ENCODE data around the gene ADAM10.
A peak's percentile ranks its signal among the peaks of the same experiment; 100 is the strongest.

ADAM10 gene

GRCh38 chr15:58676766-58677165 lies 72.7 kb downstream of the ADAM10 start:
- Histone ChIP-seq H3K9ac (ENCODE audit: low read depth, low read length) (no peak overlapping the region), H3K4me1 (ENCODE audit: control insufficient read depth, insufficient read depth, low read length) (no peaks in the 10 kb centered on the region), H3K4me3 (ENCODE audit: low read depth, low read length) (no peak overlapping the region), H3K36me3 (ENCODE audit: control insufficient read depth, insufficient read depth, low read length) (peaks cover 9% of the 10 kb centered on the region; the same call in 1 of the 2 replicates), H3K27ac (ENCODE audit: low read depth, low read length) (no peak overlapping the region), H3K9me3 (ENCODE audit: control insufficient read depth, insufficient read depth, low read length) (no peaks in the 10 kb centered on the region), H3K27me3 (ENCODE audit: control insufficient read depth, insufficient read depth, low read length) (no peaks in the 10 kb centered on the region)

- no peak overlapping the region for H3K27ac ChIP-seq (ENCODE audit: low read depth, low read length)
- H3K36me3 ChIP-seq (ENCODE audit: control insufficient read depth, insufficient read depth, low read length) = no peaks in the 10 kb centered on the region
- no peak overlapping the region for H3K4me3 ChIP-seq (ENCODE audit: low read depth, low read length)
- no peaks in the 10 kb centered on the region for H3K27me3 ChIP-seq (ENCODE audit: control insufficient read depth, insufficient read depth, low read length)
- peaks cover 29% of the 10 kb centered on the region for H3K4me1 ChIP-seq (ENCODE audit: control insufficient read depth, insufficient read depth, low read length)
- H3K9me3 ChIP-seq (ENCODE audit: control insufficient read depth, insufficient read depth, low read length) = no peaks in the 10 kb centered on the region
- H3K9ac ChIP-seq (ENCODE audit: low read depth, low read length) = no peak overlapping the region
Measured at GRCh38 chr15:58671186-58671585, 78.3 kb downstream of the ADAM10 start.

DNA sequence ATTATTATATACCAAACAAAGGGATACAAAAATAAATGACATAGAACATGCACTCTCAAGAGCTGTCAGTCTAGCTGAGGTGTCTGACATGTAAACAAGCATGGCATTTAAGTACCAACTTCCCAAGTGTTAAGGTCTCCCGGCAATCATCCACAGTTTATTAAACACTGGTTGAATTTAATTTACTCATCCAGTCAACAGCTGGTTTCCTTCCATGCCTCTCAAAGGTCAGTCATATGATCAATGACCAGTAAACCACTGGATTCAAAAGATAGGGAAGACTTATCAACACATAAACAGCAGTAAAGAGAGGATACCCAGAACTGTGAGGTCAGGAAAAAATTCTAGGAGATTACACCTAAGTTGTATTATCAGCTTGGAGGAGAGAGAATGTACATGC lies 80.4 kb downstream of the ADAM10 start:
- Histone ChIP-seq H3K9me3 (ENCODE audit: control insufficient read depth, insufficient read depth, low read length) (no peaks in the 10 kb centered on the region), H3K36me3 (ENCODE audit: control insufficient read depth, insufficient read depth, low read length) (peaks cover 9% of the 10 kb centered on the region), H3K27me3 (ENCODE audit: control insufficient read depth, insufficient read depth, low read length) (no peaks in the 10 kb centered on the region), H3K27ac (ENCODE audit: low read depth, low read length) (no peak overlapping the region), H3K4me3 (ENCODE audit: low read depth, low read length) (no peak overlapping the region), H3K9ac (ENCODE audit: low read depth, low read length) (no peak overlapping the region), H3K4me1 (ENCODE audit: control insufficient read depth, insufficient read depth, low read length) (peaks cover 44% of the 10 kb centered on the region)

DNA sequence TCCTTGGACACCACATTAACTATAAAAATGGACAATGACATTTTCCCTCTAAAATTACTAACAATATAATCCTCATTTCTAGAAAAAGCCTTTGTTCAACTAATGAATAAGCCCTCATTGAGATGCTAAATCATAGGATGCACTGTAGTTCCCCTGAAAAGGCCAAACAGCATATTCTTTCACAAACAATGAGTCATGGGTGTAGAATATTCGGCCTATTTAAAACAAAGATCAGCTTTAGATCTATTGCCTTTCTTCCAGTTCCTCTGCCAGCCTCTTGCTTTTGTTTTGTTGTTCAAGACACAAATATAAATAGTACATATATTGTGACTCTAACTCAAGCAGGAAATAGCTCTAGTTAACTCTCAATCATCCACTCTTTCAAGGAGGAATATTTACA lies 82.5 kb downstream of the ADAM10 start:
- Histone ChIP-seq H3K27me3 (ENCODE audit: control insufficient read depth, insufficient read depth, low read length) (no peaks in the 10 kb centered on the region), H3K36me3 (ENCODE audit: control insufficient read depth, insufficient read depth, low read length) (peaks cover 24% of the 10 kb centered on the region), H3K9me3 (ENCODE audit: control insufficient read depth, insufficient read depth, low read length) (no peaks in the 10 kb centered on the region), H3K4me3 (ENCODE audit: low read depth, low read length) (peak overlapping the region; percentile 29; the same call in 1 of the 2 replicates), H3K9ac (ENCODE audit: low read depth, low read length) (no peak overlapping the region), H3K27ac (ENCODE audit: low read depth, low read length) (peak overlapping the region; percentile 92), H3K4me1 (ENCODE audit: control insufficient read depth, insufficient read depth, low read length) (peaks cover 44% of the 10 kb centered on the region)

DNA sequence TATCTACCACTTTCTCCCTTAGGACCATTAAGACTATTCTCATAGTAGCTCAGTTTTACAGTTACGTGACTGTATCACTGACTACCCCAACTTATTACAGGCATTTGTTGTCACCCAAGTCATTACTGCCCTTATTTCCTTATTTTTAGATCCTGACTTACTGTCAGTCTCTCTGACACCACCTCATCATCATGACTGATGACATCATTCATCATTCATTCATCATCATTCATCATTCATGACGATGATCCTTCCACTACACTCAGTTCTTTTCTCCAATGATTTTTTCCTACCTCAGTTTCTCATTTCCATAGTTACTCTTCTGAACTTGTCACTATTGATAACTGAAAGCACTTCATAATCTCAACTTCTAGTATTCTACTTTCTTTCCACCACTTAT lies 83.8 kb downstream of the ADAM10 start:
- H3K4me1 ChIP-seq (ENCODE audit: control insufficient read depth, insufficient read depth, low read length) = peaks cover 44% of the 10 kb centered on the region
- no peak overlapping the region for H3K27ac ChIP-seq (ENCODE audit: low read depth, low read length)
- H3K4me3 ChIP-seq (ENCODE audit: low read depth, low read length) = no peak overlapping the region

GRCh38 chr15:58650102-58650501 lies 99.4 kb downstream of the ADAM10 start:
- H3K9me3 ChIP-seq (ENCODE audit: control insufficient read depth, insufficient read depth, low read length) = no peaks in the 10 kb centered on the region
- H3K36me3 ChIP-seq (ENCODE audit: control insufficient read depth, insufficient read depth, low read length) = peaks cover 12% of the 10 kb centered on the region
- H3K9ac ChIP-seq (ENCODE audit: low read depth, low read length) = no peak overlapping the region
- H3K4me3 ChIP-seq (ENCODE audit: low read depth, low read length) = no peak overlapping the region
- no peaks in the 10 kb centered on the region for H3K4me1 ChIP-seq (ENCODE audit: control insufficient read depth, insufficient read depth, low read length)
- H3K27me3 ChIP-seq (ENCODE audit: control insufficient read depth, insufficient read depth, low read length) = no peaks in the 10 kb centered on the region
- H3K27ac ChIP-seq (ENCODE audit: low read depth, low read length) = no peak overlapping the region

More for the DNA sequence above, 83.8 kb downstream of the ADAM10 start:
- H3K27me3 ChIP-seq (ENCODE audit: control insufficient read depth, insufficient read depth, low read length) = no peaks in the 10 kb centered on the region
- no peaks in the 10 kb centered on the region for H3K9me3 ChIP-seq (ENCODE audit: control insufficient read depth, insufficient read depth, low read length)
- H3K9ac ChIP-seq (ENCODE audit: low read depth, low read length) = no peak overlapping the region
- peaks cover 33% of the 10 kb centered on the region for H3K36me3 ChIP-seq (ENCODE audit: control insufficient read depth, insufficient read depth, low read length)

DNA sequence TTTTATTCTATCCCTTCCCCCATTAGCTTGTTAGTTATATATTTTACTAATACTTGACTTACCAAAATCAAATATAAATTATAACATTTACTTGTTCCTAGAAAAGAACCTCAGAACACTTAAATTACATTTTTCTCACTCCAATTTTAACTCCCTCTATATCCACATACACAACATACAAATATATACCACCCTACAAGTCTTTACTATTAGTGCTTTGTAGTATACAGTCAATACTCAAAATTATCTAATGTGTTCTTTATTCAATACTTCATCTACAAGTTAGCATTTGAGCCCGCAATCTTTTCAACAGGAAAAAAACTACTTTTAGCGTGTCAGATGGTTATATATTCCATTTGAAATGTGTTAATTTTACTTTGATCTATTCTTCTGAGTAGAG lies 100.3 kb downstream of the ADAM10 start:
- no peak overlapping the region for H3K4me3 ChIP-seq (ENCODE audit: low read depth, low read length)
- no peaks in the 10 kb centered on the region for H3K9me3 ChIP-seq (ENCODE audit: control insufficient read depth, insufficient read depth, low read length)
- H3K27me3 ChIP-seq (ENCODE audit: control insufficient read depth, insufficient read depth, low read length) = no peaks in the 10 kb centered on the region
- H3K27ac ChIP-seq (ENCODE audit: low read depth, low read length) = no peak overlapping the region
- H3K36me3 ChIP-seq (ENCODE audit: control insufficient read depth, insufficient read depth, low read length) = peaks cover 3% of the 10 kb centered on the region; the same call in 1 of the 2 replicates
- H3K9ac ChIP-seq (ENCODE audit: low read depth, low read length) = no peak overlapping the region
- H3K4me1 ChIP-seq (ENCODE audit: control insufficient read depth, insufficient read depth, low read length) = no peaks in the 10 kb centered on the region

DNA sequence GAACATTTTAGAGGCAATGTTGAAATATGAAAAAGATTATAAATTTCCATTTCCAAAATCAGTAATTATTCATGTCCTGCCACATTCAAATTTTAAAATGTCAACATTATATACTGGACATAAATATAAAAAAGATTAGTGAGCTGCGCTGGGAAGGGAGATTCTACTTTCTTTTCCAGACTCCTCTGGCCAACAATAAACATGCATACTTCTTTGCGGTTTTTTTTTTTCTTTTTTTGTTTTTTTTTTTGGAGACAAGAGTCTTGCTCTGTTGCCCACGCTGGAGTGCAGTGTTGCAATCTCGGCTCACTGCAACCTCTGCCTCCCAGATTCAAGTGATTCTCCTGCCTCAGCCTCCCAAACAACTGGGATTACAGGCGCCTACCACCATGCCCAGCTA lies 105.5 kb downstream of the ADAM10 start:
- Histone ChIP-seq H3K4me3 (ENCODE audit: low read depth, low read length) (no peak overlapping the region), H3K4me1 (ENCODE audit: control insufficient read depth, insufficient read depth, low read length) (0 out of 2 replicates have a peak, but pooled peaks cover 3% of the 10 kb centered on the region), H3K9ac (ENCODE audit: low read depth, low read length) (no peak overlapping the region), H3K9me3 (ENCODE audit: control insufficient read depth, insufficient read depth, low read length) (no peaks in the 10 kb centered on the region), H3K27ac (ENCODE audit: low read depth, low read length) (no peak overlapping the region), H3K27me3 (ENCODE audit: control insufficient read depth, insufficient read depth, low read length) (no peaks in the 10 kb centered on the region), H3K36me3 (ENCODE audit: control insufficient read depth, insufficient read depth, low read length) (peaks cover 27% of the 10 kb centered on the region)

- Histone ChIP-seq H3K4me1 (ENCODE audit: control insufficient read depth, insufficient read depth, low read length) (0 out of 2 replicates have a peak, but pooled peaks cover 3% of the 10 kb centered on the region), H3K27me3 (ENCODE audit: control insufficient read depth, insufficient read depth, low read length) (no peaks in the 10 kb centered on the region), H3K36me3 (ENCODE audit: control insufficient read depth, insufficient read depth, low read length) (peaks cover 36% of the 10 kb centered on the region), H3K27ac (ENCODE audit: low read depth, low read length) (no peak overlapping the region), H3K9me3 (ENCODE audit: control insufficient read depth, insufficient read depth, low read length) (no peaks in the 10 kb centered on the region), H3K9ac (ENCODE audit: low read depth, low read length) (no peak overlapping the region), H3K4me3 (ENCODE audit: low read depth, low read length) (no peak overlapping the region)
Measured at GRCh38 chr15:58641660-58642059, 107.8 kb downstream of the ADAM10 start.

DNA sequence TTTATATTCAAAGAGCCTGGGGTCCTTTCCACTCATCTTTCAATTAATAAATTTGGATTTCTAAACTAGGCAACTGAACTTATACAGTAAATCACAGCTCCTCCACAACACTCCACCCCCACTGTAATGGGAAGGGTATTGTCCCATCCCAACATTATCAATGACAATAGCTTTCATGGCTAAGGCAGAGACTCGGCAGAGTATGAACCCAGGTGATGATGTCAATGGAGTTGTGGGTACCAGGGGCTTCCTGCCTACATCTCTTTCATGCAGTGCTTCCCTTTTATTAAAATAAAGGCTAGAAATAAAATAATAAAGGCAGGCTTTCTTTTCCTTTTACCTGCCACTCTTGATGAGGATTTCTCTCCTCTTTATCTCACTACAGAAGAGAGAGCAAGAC lies 109.5 kb downstream of the ADAM10 start:
- H3K36me3 ChIP-seq (ENCODE audit: control insufficient read depth, insufficient read depth, low read length) = peaks cover 37% of the 10 kb centered on the region
- H3K9ac ChIP-seq (ENCODE audit: low read depth, low read length) = no peak overlapping the region
- H3K27me3 ChIP-seq (ENCODE audit: control insufficient read depth, insufficient read depth, low read length) = no peaks in the 10 kb centered on the region
- H3K27ac ChIP-seq (ENCODE audit: low read depth, low read length) = no peak overlapping the region
- peaks cover 6% of the 10 kb centered on the region; the same call in 1 of the 2 replicates for H3K4me1 ChIP-seq (ENCODE audit: control insufficient read depth, insufficient read depth, low read length)
- no peak overlapping the region for H3K4me3 ChIP-seq (ENCODE audit: low read depth, low read length)
- H3K9me3 ChIP-seq (ENCODE audit: control insufficient read depth, insufficient read depth, low read length) = no peaks in the 10 kb centered on the region

GRCh38 chr15:58639002-58639756 lies 110.3 kb downstream of the ADAM10 start:
- Histone ChIP-seq H3K4me1 (ENCODE audit: control insufficient read depth, insufficient read depth, low read length) (peaks cover 6% of the 10 kb centered on the region; the same call in 1 of the 2 replicates), H3K36me3 (ENCODE audit: control insufficient read depth, insufficient read depth, low read length) (peaks cover 37% of the 10 kb centered on the region), H3K9ac (ENCODE audit: low read depth, low read length) (no peak overlapping the region), H3K9me3 (ENCODE audit: control insufficient read depth, insufficient read depth, low read length) (no peaks in the 10 kb centered on the region), H3K27ac (ENCODE audit: low read depth, low read length) (no peak overlapping the region), H3K4me3 (ENCODE audit: low read depth, low read length) (no peak overlapping the region), H3K27me3 (ENCODE audit: control insufficient read depth, insufficient read depth, low read length) (no peaks in the 10 kb centered on the region)

Measured in HUES48 (cell line).